IMR-90 (cell line): ENCODE results near the gene ITPR2. TPM values are rescaled to one million over a fixed set of nuclear protein-coding genes. Genes with fewer than 3 reads are reported as not detected.
A peak's percentile ranks its signal among the peaks of the same experiment; 100 is the strongest.

ENCODE experiments used
- ATAC-seq: fragments of 200-7000 bp; cut with Tn5 transposase; 2 replicates; pipeline ENCODE4 v1.9.1; 2020; ENCODE audit warnings: low read depth, mild to moderate bottlenecking, moderate library complexity
- BruUV-seq: library from RNA; stranded (reverse); fragments of 400-500 nt; replicated peaks from 2 replicates; lab custom pipeline; 2021; lab: Mats Ljungman, UMichigan
- CTCF ChIA-PET: fragments of 300-600 bp; formaldehyde crosslinking; extraction: SDS; loops from one replicate; lab custom pipeline; 2021; ENCODE audit warnings: antibody characterized with exemption; lab: Yijun Ruan, JAX
- POLR2A ChIA-PET: fragments of 300-600 bp; sonication (Branson Sonifier 250); formaldehyde crosslinking; loops from one replicate; lab custom pipeline; 2022; ENCODE audit warnings: antibody characterized with exemption; ENCODE audit not compliant: unreplicated experiment; lab: Charles Lee
- DNase-seq: peaks from one replicate; pipeline ENCODE4 v3.0.0; 2013
- H2AFZ ChIP-seq: replicated peaks from 2 replicates; pipeline ENCODE3; 2013; ENCODE audit warnings: low read length, mild to moderate bottlenecking; ENCODE audit not compliant: poor library complexity
- H2AK5ac ChIP-seq: 2 replicates; pipeline ENCODE4 v1.6.1; 2013; ENCODE audit warnings: low read depth, low read length, inconsistent platforms
- H2AK9ac ChIP-seq: replicated peaks from 2 replicates; pipeline ENCODE3; 2013; ENCODE audit warnings: mild to moderate bottlenecking, low read depth, low read length, moderate library complexity; ENCODE audit not compliant: poor library complexity
- H2BK120ac ChIP-seq: 2 replicates; pipeline ENCODE4 v1.6.1; 2013; ENCODE audit warnings: low read depth, low read length, inconsistent platforms
- H2BK15ac ChIP-seq: 3 replicates; pipeline ENCODE4 v1.6.1; 2013; ENCODE audit warnings: low read depth, low read length, inconsistent platforms
- H2BK20ac ChIP-seq: 2 replicates; pipeline ENCODE4 v1.6.1; 2013; ENCODE audit warnings: low read depth, mild to moderate bottlenecking, inconsistent platforms, low read length, moderate library complexity
- H2BK5ac ChIP-seq: 2 replicates; pipeline ENCODE4 v1.6.1; 2013; ENCODE audit warnings: mild to moderate bottlenecking, low read depth, low read length, inconsistent platforms; ENCODE audit not compliant: poor library complexity, severe bottlenecking
- H3K14ac ChIP-seq: replicated peaks from 2 replicates; pipeline ENCODE4 v1.6.1; 2013; ENCODE audit warnings: low read depth, low read length, inconsistent platforms
- H3K18ac ChIP-seq: 2 replicates; pipeline ENCODE4 v1.6.1; 2013; ENCODE audit warnings: low read depth, low read length, control low read depth
- H3K23ac ChIP-seq: 2 replicates; pipeline ENCODE4 v1.6.1; 2013; ENCODE audit warnings: low read depth, low read length, inconsistent platforms
- H3K27ac ChIP-seq: 2 replicates; pipeline ENCODE4 v1.5.1; 2013; ENCODE audit warnings: mild to moderate bottlenecking, control low read depth, low read length; ENCODE audit not compliant: insufficient read depth
- H3K27me3 ChIP-seq: 2 replicates; pipeline ENCODE4 v1.6.1; 2013; ENCODE audit warnings: low read length; ENCODE audit not compliant: control insufficient read depth, insufficient read depth
- H3K36me3 ChIP-seq: 2 replicates; pipeline ENCODE4 v1.6.1; 2013; ENCODE audit warnings: low read length, mixed read lengths; ENCODE audit not compliant: control insufficient read depth, insufficient read depth
- H3K4ac ChIP-seq: 2 replicates; pipeline ENCODE4 v1.6.1; 2013; ENCODE audit warnings: low read depth, low read length, inconsistent platforms
- H3K4me1 ChIP-seq: 2 replicates; pipeline ENCODE4 v1.6.1; 2013; ENCODE audit warnings: low read length, mixed read lengths; ENCODE audit not compliant: control insufficient read depth, insufficient read depth
- H3K4me2 ChIP-seq: 2 replicates; pipeline ENCODE4 v1.6.1; 2013; ENCODE audit warnings: low read depth, mild to moderate bottlenecking, control low read depth, low read length, moderate library complexity
- H3K4me3 ChIP-seq: 2 replicates; pipeline ENCODE4 v1.5.1; 2013; ENCODE audit warnings: low read depth, mild to moderate bottlenecking, control low read depth, low read length, moderate library complexity; ENCODE audit not compliant: insufficient read depth
- H3K56ac ChIP-seq: 2 replicates; pipeline ENCODE4 v1.6.1; 2013; ENCODE audit warnings: low read length, inconsistent platforms; ENCODE audit not compliant: insufficient read depth; ENCODE audit errors: extremely low read depth
- H3K79me1 ChIP-seq, 2 experiments: 2 replicates each; pipeline ENCODE4 v1.6.1; 2013; ENCODE audit warnings: low read length in 2 of 2, inconsistent platforms in 1 of 2, low read depth in 1 of 2
- H3K9ac ChIP-seq: 2 replicates; pipeline ENCODE4 v1.6.1; 2013; ENCODE audit warnings: low read depth, low read length, control low read depth
- H3K9me1 ChIP-seq: 2 replicates; pipeline ENCODE4 v1.6.1; 2013; ENCODE audit warnings: low read length, inconsistent platforms; ENCODE audit not compliant: insufficient read depth
- H3K9me3 ChIP-seq: 2 replicates; pipeline ENCODE4 v1.6.1; 2013; ENCODE audit warnings: low read length; ENCODE audit not compliant: control insufficient read depth, insufficient read depth
- H4K20me1 ChIP-seq: 2 replicates; pipeline ENCODE4 v1.6.1; 2013; ENCODE audit warnings: low read length, inconsistent platforms; ENCODE audit not compliant: insufficient read depth
- H4K5ac ChIP-seq: 2 replicates; pipeline ENCODE4 v1.6.1; 2013; ENCODE audit warnings: mild to moderate bottlenecking, low read depth, low read length, control low read depth
- H4K8ac ChIP-seq, 2 experiments: 2 replicates each; pipeline ENCODE4 v1.6.1; 2013; ENCODE audit warnings: low read depth in 2 of 2, low read length in 2 of 2, control low read depth in 1 of 2, inconsistent platforms in 1 of 2
- H4K91ac ChIP-seq: 2 replicates; pipeline ENCODE4 v1.6.1; 2013; ENCODE audit warnings: low read depth, low read length, inconsistent platforms; ENCODE audit not compliant: insufficient read depth
- BHLHE40 ChIP-seq: fragments of 150-350 bp; IDR thresholded peaks from 2 replicates; pipeline ENCODE4 v1.6.1; 2016; ENCODE audit warnings: mild to moderate bottlenecking, low read depth, low read length
- MAFK ChIP-seq: IDR thresholded peaks from 2 replicates; pipeline ENCODE4 v1.6.1; 2012; ENCODE audit warnings: low read depth, low read length, improper control_type of control experiment
- WGBS, 2 experiments: methylation state at CpG; one replicate each; pipeline versions ENCODE4 v1.1.5 to v1.1.7; 2013; ENCODE audit warnings: missing lambda C conversion rate in 2 of 2; ENCODE audit not compliant: insufficient read length in 1 of 2; ENCODE audit errors: extremely low coverage in 2 of 2; 5-methylcytosine and 5-hydroxymethylcytosine counted together
- dilution Hi-C: fragments of 300-500 bp; cut with HindIII; formaldehyde crosslinking; loops from one replicate; pipeline ENCODE4 v1.14.3; 2018; ENCODE audit warnings: low sequenced_read_pairs; ENCODE audit not compliant: unreplicated experiment
- in situ Hi-C: fragments of 300-500 bp; cut with MboI; formaldehyde crosslinking; loops from 3 replicates; pipeline ENCODE4 v1.14.3; 2019; ENCODE audit warnings: low sequenced_read_pairs, inconsistent platforms, mixed read lengths
- intact Hi-C: fragments of 100-400 bp; cut with micrococcal nuclease; formaldehyde crosslinking; loops from 2 replicates; pipeline ENCODE4 v1.10.0; 2022
- polyA plus RNA-seq, 3 experiments: library from polyadenylated mRNA; depleted of rRNA; stranded (reverse); fragments of >200 nt; gene quantifications; 2 replicates each; pipeline ENCODE4 v1.2.3, GENCODE V29; 2012; ENCODE audit warnings: low replicate concordance in 1 of 3
- total RNA-seq: library from RNA; depleted of rRNA; stranded (reverse); fragments of >200 nt; gene quantifications from 2 replicates; pipeline ENCODE4 v1.2.3, GENCODE V29; 2012

Gene ITPR2
- total and polyA plus RNA-seq, 2 of the 4 experiments (the other 2 are of a cell fraction), result 1.2 to 9.0 TPM

DNA sequence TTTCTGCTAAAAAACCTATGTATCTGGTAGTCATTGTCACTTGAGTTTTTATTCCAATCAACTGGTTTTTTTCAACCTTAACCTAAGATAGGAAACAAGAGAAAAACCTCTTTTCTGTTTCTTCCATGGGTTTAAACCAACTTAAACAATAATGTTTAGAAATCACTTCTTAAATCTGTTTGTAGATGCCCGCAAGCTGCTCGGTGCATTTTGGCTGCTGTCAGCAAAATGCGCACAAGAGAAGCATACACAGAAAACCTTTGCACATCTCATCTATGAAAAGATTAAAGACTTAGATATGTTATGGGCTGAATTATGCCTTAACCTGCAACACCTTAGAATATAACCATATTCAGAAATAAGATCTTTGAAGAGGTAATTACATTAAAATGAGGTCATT is 299.8 kb downstream of the ITPR2 start:
- ATAC-seq, result no peak
- in situ Hi-C loops, result no loop called here
- dilution Hi-C loops, result no loop called here

More for the DNA sequence above, 299.8 kb downstream of the ITPR2 start:
- no peak for DNase-seq
- Histone ChIP-seq H4K20me1 (no peaks in the 10 kb centered on the region), H2BK5ac (no peak overlapping the region), H3K79me1 (no peaks in the 10 kb centered on the region), H2BK20ac (no peak overlapping the region), H3K14ac (no peak overlapping the region), H4K5ac (no peak overlapping the region), H3K9ac (no peak overlapping the region), H3K36me3 (no peaks in the 10 kb centered on the region), H3K4me3 (no peak overlapping the region), H2BK15ac (no peak overlapping the region), H3K9me3 (no peaks in the 10 kb centered on the region), H3K4ac (no peak overlapping the region), H3K56ac (no peak overlapping the region), H3K27ac (no peak overlapping the region), H3K23ac (no peak overlapping the region), H2AK5ac (no peak overlapping the region), H3K4me1 (no peaks in the 10 kb centered on the region), H2BK120ac (no peak overlapping the region), H2AFZ (no peak overlapping the region), H3K18ac (no peak overlapping the region), H4K8ac (no peak overlapping the region), H3K27me3 (no peaks in the 10 kb centered on the region), H3K9me1 (no peaks in the 10 kb centered on the region), H2AK9ac (no peak overlapping the region), H3K4me2 (no peak overlapping the region), H4K91ac (no peak overlapping the region)
- no TSS peak for BruUV-seq
- ChIA-PET POLR2A (no interaction called here), CTCF (no interaction called here)
- TF ChIP-seq MAFK (peak; percentile 46), BHLHE40 (no peak)
- intact Hi-C loops, result no loop called here
- WGBS, 2 experiments, result no CpG with 5 or more reads among the region's 3 CpGs
